Ureter (tissue), 1 donor: ENCODE data around the gene TMEM132D. TPM values are rescaled to one million over a fixed set of nuclear protein-coding genes. Genes with fewer than 3 reads are reported as not detected.
"Not testable (repeated sequence)": the region's sequence is repeated elsewhere in the genome, so short reads cannot be mapped to it uniquely, and the experiment has no call there.

Experiments
- DNase-seq: peaks from one replicate; pipeline ENCODE4 v3.0.0-alpha.2; 2020; ENCODE audit warnings: low spot score
- total RNA-seq: library from RNA; stranded (reverse); gene quantifications from one replicate; pipeline ENCODE4 v1.2.4, GENCODE V29; 2023
- donor health status: DM: yes; HTN: yes; CAD: no.

The TMEM132D gene
- total RNA-seq, 1 donor from 2014 or later: not detected

GRCh38 chr12:129068684-129069083 is 835.1 kb downstream of the TMEM132D start:
- no peak for DNase-seq

GRCh38 chr12:129067491-129067890 is 836.3 kb downstream of the TMEM132D start:
- DNase-seq: no peak

- DNase-seq: no peak
These were observed 839.5 kb downstream of the TMEM132D start for GRCh38 chr12:129064209-129064855.

GRCh38 chr12:129063600-129063999 is 840.2 kb downstream of the TMEM132D start:
- no peak for DNase-seq

- no peak for DNase-seq
These were observed 850.6 kb downstream of the TMEM132D start for GRCh38 chr12:129053232-129053631.

- no peak for DNase-seq
These were observed 851.5 kb downstream of the TMEM132D start for GRCh38 chr12:129052373-129052772.

GRCh38 chr12:129049917-129050316 is 853.9 kb downstream of the TMEM132D start:
- DNase-seq: no peak

- DNase-seq: not testable (repeated sequence)
These were observed 860.5 kb downstream of the TMEM132D start for GRCh38 chr12:129043334-129043733.

- no peak for DNase-seq
These were observed 867.7 kb downstream of the TMEM132D start for GRCh38 chr12:129036135-129036534.

GRCh38 chr12:129034558-129035289 is 869.1 kb downstream of the TMEM132D start:
- DNase-seq: no peak

- no peak for DNase-seq
These were observed 875.0 kb downstream of the TMEM132D start for GRCh38 chr12:129028844-129029243.

GRCh38 chr12:129025055-129025454 is 878.8 kb downstream of the TMEM132D start:
- no peak for DNase-seq
